NT2/D1 (cell line): ENCODE measurements around the gene MROH2A.

ENCODE experiments used
- YY1 ChIP-seq: IDR thresholded peaks from 2 replicates; pipeline ENCODE4 v1.6.1; 2011; ENCODE audit not compliant: insufficient read length, insufficient read depth
- ZNF274 ChIP-seq: IDR thresholded peaks from 2 replicates; pipeline ENCODE4 v1.6.1; 2011; ENCODE audit warnings: mild to moderate bottlenecking, low read depth, low read length

DNA sequence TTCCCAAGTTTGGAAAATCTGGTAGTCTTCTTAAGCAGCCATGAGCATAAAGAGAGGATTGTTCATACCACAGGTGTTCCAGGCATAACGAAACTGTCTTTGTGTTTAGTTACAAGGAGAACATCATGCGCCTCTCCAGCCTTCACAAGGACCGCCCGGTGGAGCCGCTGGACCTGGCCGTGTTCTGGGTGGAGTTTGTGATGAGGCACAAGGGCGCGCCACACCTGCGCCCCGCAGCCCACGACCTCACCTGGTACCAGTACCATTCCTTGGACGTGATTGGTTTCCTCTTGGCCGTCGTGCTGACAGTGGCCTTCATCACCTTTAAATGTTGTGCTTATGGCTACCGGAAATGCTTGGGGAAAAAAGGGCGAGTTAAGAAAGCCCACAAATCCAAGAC is 6.0 kb upstream of the MROH2A start:
- TF ChIP-seq YY1: no peak
- TF ChIP-seq ZNF274: no peak
